Liver (tissue), 9 donors: ENCODE data around the gene KRTAP4-7. TPM values are rescaled to one million over a fixed set of nuclear protein-coding genes. Genes with fewer than 3 reads are reported as not detected.
"Not testable (repeated sequence)": the region's sequence is repeated elsewhere in the genome, so short reads cannot be mapped to it uniquely, and the experiment has no call there.

Experiments
- DNase-seq: peaks from one replicate; pipeline ENCODE4 v3.0.0-alpha.2; 2017; ENCODE audit warnings: low spot score
- H3K27ac ChIP-seq, 2 donors: one replicate each; pipeline ENCODE4 v1.7.0; 2013; ENCODE audit warnings: inconsistent platforms in 2 of 2, low read length in 2 of 2, control low read depth in 1 of 2, low read depth in 1 of 2, mild to moderate bottlenecking in 1 of 2
- H3K27me3 ChIP-seq, 4 donors: one replicate each; pipeline versions ENCODE4 v1.6.1 to v1.7.0; 2013; ENCODE audit warnings: low read length in 3 of 4, inconsistent platforms in 1 of 4, mild to moderate bottlenecking in 1 of 4, moderate library complexity in 1 of 4; ENCODE audit not compliant: control insufficient read depth in 4 of 4, insufficient read depth in 4 of 4
- H3K36me3 ChIP-seq, 4 donors: one replicate each; pipeline versions ENCODE4 v1.6.1 to v1.7.0; 2013; ENCODE audit warnings: low read length in 3 of 4, mild to moderate bottlenecking in 3 of 4, low read depth in 1 of 4, moderate library complexity in 1 of 4; ENCODE audit not compliant: control insufficient read depth in 4 of 4, insufficient read depth in 3 of 4
- H3K4me1 ChIP-seq, 4 donors: one replicate each; pipeline versions ENCODE4 v1.6.1 to v1.7.0; 2013; ENCODE audit warnings: low read length in 3 of 4, mild to moderate bottlenecking in 3 of 4, moderate library complexity in 1 of 4; ENCODE audit not compliant: control insufficient read depth in 4 of 4, insufficient read depth in 4 of 4
- H3K4me3 ChIP-seq, 3 donors: one replicate each; pipeline versions ENCODE4 v1.6.1 to v1.7.0; 2013; ENCODE audit warnings: low read length in 3 of 3, control low read depth in 1 of 3, low read depth in 1 of 3, mild to moderate bottlenecking in 1 of 3
- H3K9ac ChIP-seq, 2 donors: one replicate each; pipeline ENCODE4 v1.7.0; 2013; ENCODE audit warnings: low read length in 2 of 2, mild to moderate bottlenecking in 2 of 2, moderate library complexity in 2 of 2, control low read depth in 1 of 2, low read depth in 1 of 2
- H3K9me3 ChIP-seq, 4 donors: one replicate each; pipeline versions ENCODE4 v1.6.1 to v1.7.0; 2013; ENCODE audit warnings: low read length in 3 of 4; ENCODE audit not compliant: control insufficient read depth in 4 of 4
- ATF3 ChIP-seq: IDR thresholded peaks from 2 replicates; pipeline ENCODE4 v1.6.1; 2016; ENCODE audit warnings: antibody characterized with exemption
- EGR1 ChIP-seq, 2 donors: IDR thresholded peaks; 2 replicates each; pipeline ENCODE4 v1.6.1; 2016 to 2018; ENCODE audit warnings: antibody characterized with exemption in 2 of 2, low read depth in 2 of 2
- FOXA2 ChIP-seq: IDR thresholded peaks from 2 replicates; pipeline ENCODE4 v1.6.1; 2016; ENCODE audit warnings: antibody characterized with exemption
- GABPA ChIP-seq, 2 donors: IDR thresholded peaks in 1 of 2; conservative IDR thresholded peaks in 1 of 2; 2 replicates each; pipeline ENCODE4 v1.6.1; 2016; ENCODE audit warnings: antibody characterized with exemption in 2 of 2, mild to moderate bottlenecking in 1 of 2, moderate library complexity in 1 of 2
- HNF4A ChIP-seq, 2 donors: conservative IDR thresholded peaks; 2 replicates each; pipeline ENCODE4 v1.6.1; 2016; ENCODE audit warnings: antibody characterized with exemption in 2 of 2, mild to moderate bottlenecking in 2 of 2
- JUND ChIP-seq, 2 donors: IDR thresholded peaks; 2 replicates each; pipeline ENCODE4 v1.6.1; 2016; ENCODE audit warnings: antibody characterized with exemption in 2 of 2
- NR2F2 ChIP-seq: IDR thresholded peaks from 2 replicates; pipeline ENCODE4 v1.6.1; 2016; ENCODE audit warnings: antibody characterized with exemption
- RAD21 ChIP-seq, 2 donors: IDR thresholded peaks; 2 replicates each; pipeline ENCODE4 v1.6.1; 2016; ENCODE audit warnings: antibody characterized with exemption in 2 of 2, mild to moderate bottlenecking in 2 of 2
- REST ChIP-seq: IDR thresholded peaks from 2 replicates; pipeline ENCODE4 v1.6.1; 2016; ENCODE audit warnings: antibody characterized with exemption, mild to moderate bottlenecking
- RXRA ChIP-seq, 2 donors: IDR thresholded peaks; 2 replicates each; pipeline ENCODE4 v1.6.1; 2017 to 2018; ENCODE audit warnings: antibody characterized with exemption in 2 of 2, mild to moderate bottlenecking in 1 of 2
- SP1 ChIP-seq: IDR thresholded peaks from 2 replicates; pipeline ENCODE4 v1.6.1; 2018; ENCODE audit warnings: antibody characterized with exemption, mild to moderate bottlenecking
- TAF1 ChIP-seq: conservative IDR thresholded peaks from 2 replicates; pipeline ENCODE4 v1.6.1; 2016; ENCODE audit warnings: antibody characterized with exemption, mild to moderate bottlenecking
- YY1 ChIP-seq: IDR thresholded peaks from 2 replicates; pipeline ENCODE4 v1.6.1; 2016; ENCODE audit warnings: antibody characterized with exemption, mild to moderate bottlenecking
- WGBS: extraction: QIAGEN DNeasy Blood & Tissue Kit; methylation state at CpG from one replicate; pipeline ENCODE4 v1.1.7; 2013; 5-methylcytosine and 5-hydroxymethylcytosine counted together
- polyA plus RNA-seq, 2 donors: library from polyadenylated mRNA; stranded (reverse) in 1 of 2; unstranded in 1 of 2; fragments of 200-250 nt in 1 of 2; fragments of >200 nt in 1 of 2; fragmentation: Nextera tagmentation in 1 of 2; extraction: Ambion mirVana in 1 of 2; gene quantifications; one replicate each; pipeline versions ENCODE4 v1.2.1 to v1.2.3, GENCODE V29; 2013 to 2015
- total RNA-seq, 2 donors: library from RNA; depleted of rRNA; stranded (reverse); fragments of >200 nt; gene quantifications; one replicate each; pipeline ENCODE4 v1.2.3, GENCODE V29; 2014
- TF ChIP-seq, protein P1 (sequence below): IDR thresholded peaks from 2 replicates; pipeline ENCODE4 v1.6.1; 2016; ENCODE audit warnings: antibody characterized with exemption
- TF ChIP-seq, protein P2 (sequence below): IDR thresholded peaks from 2 replicates; pipeline ENCODE4 v1.6.1; 2016; ENCODE audit warnings: antibody characterized with exemption
- TF ChIP-seq, protein P3 (sequence below): fragments of 150-350 bp; IDR thresholded peaks from 2 replicates; pipeline ENCODE4 v1.5.1; 2017; ENCODE audit warnings: improper control_type of control experiment, low read depth, low read length; ENCODE audit not compliant: missing input control
- donor health status: healthy.
- donor health status: healthy.
- donor health status: healthy.
- donor health status: healthy.
- donor health status: healthy.

Gene KRTAP4-7
- total and polyA plus RNA-seq, 4 donors = not detected

DNA sequence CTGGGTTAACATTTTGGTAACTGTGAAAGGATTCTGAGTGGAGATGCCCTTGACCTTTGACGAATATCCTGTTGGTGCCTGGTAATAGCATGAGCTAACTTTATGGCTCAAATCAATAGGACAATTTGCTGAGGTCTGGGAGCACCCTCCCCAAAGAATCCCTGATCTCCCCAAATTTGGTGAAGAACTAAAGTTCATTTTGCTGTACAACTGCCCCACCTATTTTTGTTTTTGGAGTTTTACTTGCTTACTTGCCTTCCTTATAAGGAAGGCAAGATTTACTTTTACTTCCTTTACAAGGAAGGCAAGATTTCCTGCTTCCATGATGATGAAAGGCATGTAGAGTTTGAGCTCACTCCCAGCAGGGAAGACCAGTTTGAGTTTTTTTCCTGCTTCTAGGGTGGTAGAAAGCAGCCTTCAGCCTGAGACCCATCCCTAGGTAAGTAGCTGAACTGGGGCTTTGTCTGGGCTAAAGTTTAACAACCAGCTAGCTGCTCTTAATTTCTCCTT lies 24.0 kb downstream of the KRTAP4-7 start:
- no peak for DNase-seq
- Histone ChIP-seq H3K9ac (no peak overlapping the region), H3K36me3 (no peaks in the 10 kb centered on the region), H3K4me3 (no peak overlapping the region), H3K27me3 (no peaks in the 10 kb centered on the region), H3K4me1 (no peaks in the 10 kb centered on the region), H3K27ac (no peak overlapping the region), H3K9me3 (no peaks in the 10 kb centered on the region)
- WGBS = 49% methylated on average over 1 of the region's 1 CpG
- TF ChIP-seq NR2F2 = no peak
- TF ChIP-seq RXRA (IDR thresholded peaks at IDR 0.05) = no peak
- TF ChIP-seq, protein P1, sequence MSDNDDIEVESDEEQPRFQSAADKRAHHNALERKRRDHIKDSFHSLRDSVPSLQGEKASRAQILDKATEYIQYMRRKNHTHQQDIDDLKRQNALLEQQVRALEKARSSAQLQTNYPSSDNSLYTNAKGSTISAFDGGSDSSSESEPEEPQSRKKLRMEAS = no peak
- no peak for TF ChIP-seq GABPA (IDR thresholded peaks at IDR 0.05 in 1 of 2, conservative IDR thresholded peaks at IDR 0.05 in 1 of 2)
- TF ChIP-seq REST = no peak
- TF ChIP-seq, protein P2, sequence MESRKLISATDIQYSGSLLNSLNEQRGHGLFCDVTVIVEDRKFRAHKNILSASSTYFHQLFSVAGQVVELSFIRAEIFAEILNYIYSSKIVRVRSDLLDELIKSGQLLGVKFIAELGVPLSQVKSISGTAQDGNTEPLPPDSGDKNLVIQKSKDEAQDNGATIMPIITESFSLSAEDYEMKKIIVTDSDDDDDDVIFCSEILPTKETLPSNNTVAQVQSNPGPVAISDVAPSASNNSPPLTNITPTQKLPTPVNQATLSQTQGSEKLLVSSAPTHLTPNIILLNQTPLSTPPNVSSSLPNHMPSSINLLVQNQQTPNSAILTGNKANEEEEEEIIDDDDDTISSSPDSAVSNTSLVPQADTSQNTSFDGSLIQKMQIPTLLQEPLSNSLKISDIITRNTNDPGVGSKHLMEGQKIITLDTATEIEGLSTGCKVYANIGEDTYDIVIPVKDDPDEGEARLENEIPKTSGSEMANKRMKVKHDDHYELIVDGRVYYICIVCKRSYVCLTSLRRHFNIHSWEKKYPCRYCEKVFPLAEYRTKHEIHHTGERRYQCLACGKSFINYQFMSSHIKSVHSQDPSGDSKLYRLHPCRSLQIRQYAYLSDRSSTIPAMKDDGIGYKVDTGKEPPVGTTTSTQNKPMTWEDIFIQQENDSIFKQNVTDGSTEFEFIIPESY = no peak
- no peak for TF ChIP-seq YY1
- TF ChIP-seq HNF4A (conservative IDR thresholded peaks at IDR 0.05) = no peak
- TF ChIP-seq, protein P3, sequence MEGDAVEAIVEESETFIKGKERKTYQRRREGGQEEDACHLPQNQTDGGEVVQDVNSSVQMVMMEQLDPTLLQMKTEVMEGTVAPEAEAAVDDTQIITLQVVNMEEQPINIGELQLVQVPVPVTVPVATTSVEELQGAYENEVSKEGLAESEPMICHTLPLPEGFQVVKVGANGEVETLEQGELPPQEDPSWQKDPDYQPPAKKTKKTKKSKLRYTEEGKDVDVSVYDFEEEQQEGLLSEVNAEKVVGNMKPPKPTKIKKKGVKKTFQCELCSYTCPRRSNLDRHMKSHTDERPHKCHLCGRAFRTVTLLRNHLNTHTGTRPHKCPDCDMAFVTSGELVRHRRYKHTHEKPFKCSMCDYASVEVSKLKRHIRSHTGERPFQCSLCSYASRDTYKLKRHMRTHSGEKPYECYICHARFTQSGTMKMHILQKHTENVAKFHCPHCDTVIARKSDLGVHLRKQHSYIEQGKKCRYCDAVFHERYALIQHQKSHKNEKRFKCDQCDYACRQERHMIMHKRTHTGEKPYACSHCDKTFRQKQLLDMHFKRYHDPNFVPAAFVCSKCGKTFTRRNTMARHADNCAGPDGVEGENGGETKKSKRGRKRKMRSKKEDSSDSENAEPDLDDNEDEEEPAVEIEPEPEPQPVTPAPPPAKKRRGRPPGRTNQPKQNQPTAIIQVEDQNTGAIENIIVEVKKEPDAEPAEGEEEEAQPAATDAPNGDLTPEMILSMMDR = no peak
- TF ChIP-seq RAD21 (IDR thresholded peaks at IDR 0.05) = no peak
- no peak for TF ChIP-seq JUND (IDR thresholded peaks at IDR 0.05)
- TF ChIP-seq ATF3 = no peak
- no peak for TF ChIP-seq EGR1 (IDR thresholded peaks at IDR 0.05; ENCODE audit: low read depth in 2 of 2)
- TF ChIP-seq FOXA2 = no peak
- no peak for TF ChIP-seq SP1
- no peak for TF ChIP-seq TAF1

DNA sequence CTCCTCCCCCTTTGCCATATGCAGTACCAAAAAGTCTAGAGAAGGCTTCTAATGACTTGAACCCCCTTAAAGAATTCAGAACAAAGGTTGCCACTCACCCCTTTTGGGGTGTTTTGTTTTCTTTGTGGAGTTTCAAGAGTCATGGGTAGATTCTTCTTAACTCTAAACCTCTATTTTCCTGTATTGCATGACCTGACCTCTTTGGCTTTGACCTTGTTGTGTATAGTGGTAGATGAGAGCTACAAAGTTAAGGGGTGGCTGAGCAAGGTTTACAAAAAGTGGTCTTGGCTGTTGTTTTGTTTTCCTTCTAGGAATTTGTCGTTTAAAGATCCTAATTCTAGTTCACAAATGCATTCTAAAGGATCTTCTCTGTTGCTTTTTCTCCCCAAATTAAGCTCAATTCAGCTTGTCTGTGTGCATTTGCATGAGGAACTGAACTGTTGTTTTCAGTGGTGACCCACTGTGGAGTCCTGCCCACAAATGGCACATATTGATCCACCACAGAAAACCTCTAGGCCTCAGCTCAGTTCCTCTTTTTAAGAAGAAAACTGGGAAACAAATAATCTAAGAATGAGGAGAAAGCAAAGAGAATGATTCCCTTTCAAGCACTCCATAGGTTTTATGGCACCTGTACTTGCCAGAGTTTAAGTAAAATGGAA lies 24.9 kb downstream of the KRTAP4-7 start:
- WGBS = 4% methylated on average over 1 of the region's 1 CpG
- H3K27ac ChIP-seq, H3K9me3 ChIP-seq, H3K4me1 ChIP-seq, H3K36me3 ChIP-seq, H3K27me3 ChIP-seq, H3K4me3 ChIP-seq, DNase-seq, H3K9ac ChIP-seq: not testable (repeated sequence)
